Keratinocyte (primary cell): ENCODE measurements around the gene CARS1. TPM values are rescaled to one million over a fixed set of nuclear protein-coding genes. Genes with fewer than 3 reads are reported as not detected.

Source experiments
- DNase-seq: peaks from one replicate; pipeline ENCODE4 v3.0.0-alpha.2; 2011; ENCODE audit warnings: low read depth, missing footprints, low spot score
- FAIRE-seq: peaks from 2 replicates; lab custom pipeline; 2011; peaks lifted over from hg19 to GRCh38; lab: Jason Lieb, UNC
- H2AFZ ChIP-seq: 2 replicates; pipeline ENCODE4 v1.6.0; 2012; ENCODE audit warnings: low read length, control low read depth, inconsistent platforms; ENCODE audit not compliant: control insufficient read depth
- H3K27ac ChIP-seq: 2 replicates; pipeline ENCODE4 v1.5.1; 2011; ENCODE audit warnings: low read length; ENCODE audit not compliant: control insufficient read depth, insufficient read depth
- H3K27me3 ChIP-seq: 3 replicates; pipeline ENCODE4 v1.6.0; 2011; ENCODE audit warnings: low read length; ENCODE audit not compliant: control insufficient read depth, insufficient read depth; ENCODE audit errors: extremely low read depth
- H3K36me3 ChIP-seq, 2 experiments: 2 replicates in 1 of 2; 3 replicates in 1 of 2; pipeline ENCODE4 v1.5.1; 2011; ENCODE audit warnings: low read length in 2 of 2, mild to moderate bottlenecking in 1 of 2; ENCODE audit not compliant: control insufficient read depth in 2 of 2, insufficient read depth in 2 of 2; ENCODE audit errors: extremely low read depth in 1 of 2
- H3K4me1 ChIP-seq: 3 replicates; pipeline ENCODE4 v1.5.1; 2011; ENCODE audit warnings: low read length; ENCODE audit not compliant: control insufficient read depth, insufficient read depth; ENCODE audit errors: extremely low read depth
- H3K4me2 ChIP-seq: 3 replicates; pipeline ENCODE4 v1.6.0; 2011; ENCODE audit warnings: low read depth, low read length; ENCODE audit not compliant: control insufficient read depth, insufficient read depth; ENCODE audit errors: extremely low read depth
- H3K4me3 ChIP-seq, 3 experiments: fragments of 200-600 bp in 1 of 3; sonication (generic) in 1 of 3; 2 replicates in 2 of 3; 3 replicates in 1 of 3; pipeline ENCODE4 v1.5.1; 2011 to 2016; ENCODE audit warnings: low read length in 3 of 3, mild to moderate bottlenecking in 3 of 3, control low read depth in 2 of 3, inconsistent platforms in 1 of 3, low read depth in 1 of 3, mixed read lengths in 1 of 3, mixed run types in 1 of 3, moderate library complexity in 1 of 3; ENCODE audit not compliant: control insufficient read depth in 2 of 3, insufficient read depth in 2 of 3; ENCODE audit errors: extremely low read depth in 1 of 3
- H3K79me2 ChIP-seq: 2 replicates; pipeline ENCODE4 v1.6.0; 2012; ENCODE audit warnings: low read length; ENCODE audit not compliant: control insufficient read depth, insufficient read depth
- H3K9ac ChIP-seq: 3 replicates; pipeline ENCODE4 v1.6.0; 2011; ENCODE audit warnings: low read length; ENCODE audit not compliant: control insufficient read depth, insufficient read depth; ENCODE audit errors: extremely low read depth
- H3K9me1 ChIP-seq: 3 replicates; pipeline ENCODE4 v1.6.0; 2011; ENCODE audit warnings: low read length; ENCODE audit not compliant: control insufficient read depth, insufficient read depth; ENCODE audit errors: extremely low read depth
- H3K9me3 ChIP-seq: 2 replicates; pipeline ENCODE4 v1.5.1; 2012; ENCODE audit warnings: low read depth, low read length; ENCODE audit not compliant: control insufficient read depth
- H4K20me1 ChIP-seq: 3 replicates; pipeline ENCODE4 v1.6.0; 2011; ENCODE audit warnings: low read length; ENCODE audit not compliant: control insufficient read depth, insufficient read depth; ENCODE audit errors: extremely low read depth
- CTCF ChIP-seq, 3 experiments: IDR thresholded peaks in 1 of 3; conservative IDR thresholded peaks in 1 of 3; optimal IDR thresholded peaks in 1 of 3; 2 replicates in 2 of 3; 3 replicates in 1 of 3; pipeline versions ENCODE3 to v1.5.1; 2011; ENCODE audit warnings: low read length in 3 of 3, mild to moderate bottlenecking in 3 of 3, moderate library complexity in 2 of 3, control low read depth in 1 of 3, inconsistent platforms in 1 of 3; ENCODE audit not compliant: insufficient read depth in 2 of 3; ENCODE audit errors: extremely low read depth in 1 of 3
- dilution Hi-C: fragments of 300-500 bp; cut with MboI; formaldehyde crosslinking; loops from one replicate; pipeline ENCODE4 v1.7.0; 2020; ENCODE audit warnings: low sequenced_read_pairs; ENCODE audit not compliant: extremely low pct_ligation_motif_present
- polyA plus RNA-seq, 5 experiments: library from polyadenylated mRNA; depleted of rRNA in 3 of 5; stranded (reverse) in 3 of 5; stranded (forward) in 1 of 5; unstranded in 1 of 5; fragments of >200 nt; gene quantifications; 1 replicate in 1 of 5; 2 replicates in 3 of 5; 3 replicates in 1 of 5; pipeline versions ENCODE4 v1.2.1 to v1.2.3, GENCODE V29; 2011 to 2012; ENCODE audit warnings: missing spikeins in 2 of 5, low read depth in 1 of 5, low replicate concordance in 1 of 5
- small RNA-seq, 3 experiments: library from RNA; depleted of rRNA; stranded (forward); fragments of <200 nt; gene quantifications; one replicate each; pipeline ENCODE3, GENCODE V24; 2012; ENCODE audit warnings: low read depth in 3 of 3, low replicate concordance in 1 of 3; ENCODE audit not compliant: insufficient read length in 3 of 3

Gene CARS1
- polyA plus RNA-seq, 1 donor (not counting 4 experiments of a cell fraction or from before 2014, with no cell fraction given) = 60.7 TPM

DNA sequence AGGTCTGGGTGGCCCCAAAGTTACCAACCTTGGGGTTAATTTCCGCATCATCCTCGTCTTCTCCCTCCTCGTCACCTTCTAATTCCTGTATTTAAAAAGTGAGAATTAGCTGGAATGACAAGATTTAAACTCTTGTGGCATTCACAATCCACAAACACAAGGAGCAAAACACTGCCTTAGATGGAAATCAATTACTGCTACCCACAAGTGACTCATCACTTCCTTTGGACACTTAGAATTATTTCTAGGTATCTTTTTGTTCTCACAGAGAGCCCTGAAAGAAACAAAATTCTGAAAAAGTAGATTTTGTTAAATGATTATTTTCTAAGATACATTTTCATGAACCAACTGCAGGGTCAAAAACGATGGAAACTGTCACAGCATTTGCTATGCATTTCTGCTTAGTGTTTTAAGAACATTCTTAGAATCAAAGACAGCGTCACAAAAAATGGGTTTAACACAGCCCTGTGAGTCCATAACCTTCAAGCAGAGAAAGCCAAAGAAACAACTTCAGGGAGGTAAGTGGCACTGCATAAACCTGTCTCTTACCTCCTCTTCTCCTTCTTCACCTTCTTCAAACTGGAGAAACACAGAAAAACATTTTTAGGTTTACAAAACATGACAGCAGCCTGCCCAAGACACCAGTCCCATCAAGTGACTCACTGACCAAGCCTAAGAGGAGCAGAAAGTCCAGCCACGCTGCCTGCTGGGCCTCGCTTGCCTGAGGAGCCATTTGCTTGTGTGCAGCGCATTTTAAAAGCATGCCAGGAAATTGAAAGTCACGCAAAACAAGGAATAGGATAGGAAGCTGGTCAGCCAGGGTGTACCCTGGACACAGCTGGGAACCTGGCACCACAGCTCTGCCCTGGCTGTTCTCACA, 105.8 kb downstream of the CARS1 start:
- H3K27ac ChIP-seq = peak overlapping the region; percentile 4
- H3K79me2 ChIP-seq = peaks cover 6% of the 10 kb centered on the region
- H3K9me3 ChIP-seq = no peaks in the 10 kb centered on the region
- FAIRE-seq (peak; percentile 77), DNase-seq (no peak)
- no peak overlapping the region for H3K4me3 ChIP-seq
- dilution Hi-C loops = no loop called here
- H3K4me1 ChIP-seq = peaks cover 10% of the 10 kb centered on the region
- H3K9me1 ChIP-seq = no peaks in the 10 kb centered on the region
- H2AFZ ChIP-seq = no peak overlapping the region
- peaks cover 47 to 66% of the 10 kb centered on the region in 2 experiments for H3K36me3 ChIP-seq
- peaks cover 3% of the 10 kb centered on the region for H4K20me1 ChIP-seq
- H3K9ac ChIP-seq = no peak overlapping the region
- H3K27me3 ChIP-seq = no peaks in the 10 kb centered on the region
- H3K4me2 ChIP-seq = no peak overlapping the region
- no peak for TF ChIP-seq CTCF (optimal IDR thresholded peaks at IDR 0.05 in 1 of 3, IDR thresholded peaks at IDR 0.05 in 1 of 3, conservative IDR thresholded peaks at IDR 0.05 in 1 of 3; ENCODE audit: extremely low read depth in 1 of 3, insufficient read depth in 2 of 3, low read length in 3 of 3)

Small RNA genes within 50 kb of the gene (small RNA-seq; reads per million reads assigned to genes)
- 0 reads per million in 3 experiments for gene RNU1-91P
- 0 to 3.8 (median 1.3) reads per million in 3 experiments for gene SNORA54

Other genes starting within 250 kb of the CARS1 start
- gene CDKN1C, start 171.6 kb downstream of the CARS1 start, polyA plus RNA-seq = 0.06 to 0.49 TPM (median 0.37 TPM) in 3 replicates
- gene PHLDA2, start 128.0 kb downstream of the CARS1 start, polyA plus RNA-seq = 24.3 to 36.0 TPM (median 27.3 TPM) in 3 replicates
- 92.2 to 136 TPM (median 108 TPM) in 3 replicates for gene NAP1L4, start 65.1 kb downstream of the CARS1 start, polyA plus RNA-seq
- gene OSBPL5, start 107.9 kb upstream of the CARS1 start, polyA plus RNA-seq = 3.0 to 4.7 TPM (median 4.4 TPM) in 3 replicates
- gene MRGPRG, start 161.4 kb upstream of the CARS1 start, polyA plus RNA-seq = not detected in 3 replicates
- gene MRGPRE, start 175.0 kb upstream of the CARS1 start, polyA plus RNA-seq = not detected in 3 replicates